ENCODE measurements around the gene HLA-E.

DNA sequence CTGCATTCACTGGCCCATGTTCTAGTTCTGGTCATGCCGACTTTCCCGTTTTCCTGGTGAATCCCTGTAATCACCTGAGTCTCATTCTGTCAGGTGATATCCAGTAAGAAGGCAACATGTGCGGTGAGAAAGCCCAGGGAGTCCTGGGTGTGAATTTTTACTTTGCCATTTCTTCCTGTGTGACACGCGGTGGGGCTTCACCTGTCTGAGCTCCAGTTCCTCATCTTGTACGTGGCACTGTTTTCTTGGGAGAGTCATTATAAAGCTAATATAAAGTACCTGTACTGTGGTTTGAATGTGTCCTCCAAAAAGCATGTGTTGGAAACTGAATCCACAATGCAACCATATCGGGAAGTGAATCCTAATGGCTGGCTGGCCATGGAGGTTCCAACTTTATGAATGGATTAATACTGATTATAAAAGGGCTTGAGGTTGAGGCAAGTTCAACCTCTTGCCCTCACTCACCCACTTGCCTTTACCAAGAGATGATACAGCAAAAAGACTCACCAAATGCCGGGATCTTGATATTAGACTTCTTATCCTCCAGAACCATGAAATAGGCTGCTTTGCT lies 5.1 kb downstream of the HLA-E start:
- TF ChIP-seq CTCF (IDR thresholded peaks at IDR 0.05) (no peak), POLR2A (IDR thresholded peaks at IDR 0.05) (no peak)
